ENCODE results near the gene LYPD1.

The LYPD1 gene

GRCh38 chr2:132608311-132608710, 61.7 kb downstream of the LYPD1 start:
- no peak overlapping the region for H3K4me3 ChIP-seq (ENCODE audit: control insufficient read depth, low read depth, low read length)
- TF ChIP-seq CTCF (conservative IDR thresholded peaks at IDR 0.05; ENCODE audit: control insufficient read depth, insufficient read depth, low read depth, low read length), result no peak
- no peak for DNase-seq (ENCODE audit: low read depth)

- no peak overlapping the region for H3K4me3 ChIP-seq (ENCODE audit: control insufficient read depth, low read depth, low read length)
- no peak for TF ChIP-seq CTCF (conservative IDR thresholded peaks at IDR 0.05; ENCODE audit: control insufficient read depth, insufficient read depth, low read depth, low read length)
Measured at GRCh38 chr2:132607426-132608090, 62.4 kb downstream of the LYPD1 start.

GRCh38 chr2:132606649-132607048, 63.4 kb downstream of the LYPD1 start:
- DNase-seq (ENCODE audit: low read depth), result no peak
- no peak overlapping the region for H3K4me3 ChIP-seq (ENCODE audit: control insufficient read depth, low read depth, low read length)
- TF ChIP-seq CTCF (conservative IDR thresholded peaks at IDR 0.05; ENCODE audit: control insufficient read depth, insufficient read depth, low read depth, low read length), result no peak

More at GRCh38 chr2:132607426-132608090, 62.4 kb downstream of the LYPD1 start:
- DNase-seq (ENCODE audit: low read depth), result no peak

- no peak for TF ChIP-seq CTCF (conservative IDR thresholded peaks at IDR 0.05; ENCODE audit: control insufficient read depth, insufficient read depth, low read depth, low read length)
- DNase-seq (ENCODE audit: low read depth), result no peak
- no peak overlapping the region for H3K4me3 ChIP-seq (ENCODE audit: control insufficient read depth, low read depth, low read length)
Measured at GRCh38 chr2:132605236-132606180, 64.5 kb downstream of the LYPD1 start.

GRCh38 chr2:132604561-132604960, 65.4 kb downstream of the LYPD1 start:
- no peak for DNase-seq (ENCODE audit: low read depth)
- TF ChIP-seq CTCF (conservative IDR thresholded peaks at IDR 0.05; ENCODE audit: control insufficient read depth, insufficient read depth, low read depth, low read length), result no peak
- H3K4me3 ChIP-seq (ENCODE audit: control insufficient read depth, low read depth, low read length), result no peak overlapping the region

GRCh38 chr2:132599556-132599955, 70.4 kb downstream of the LYPD1 start:
- H3K4me3 ChIP-seq (ENCODE audit: control insufficient read depth, low read depth, low read length), result no peak overlapping the region
- DNase-seq (ENCODE audit: low read depth), result no peak
- no peak for TF ChIP-seq CTCF (conservative IDR thresholded peaks at IDR 0.05; ENCODE audit: control insufficient read depth, insufficient read depth, low read depth, low read length)

Data from fibroblast of mammary gland (primary cell).